KOPT-K1 (cell line): ENCODE data around the gene GALR2.
A peak's percentile ranks its signal among the peaks of the same experiment; 100 is the strongest.

ENCODE experiments used
- H3K27ac ChIP-seq: fragments of 200-600 bp; sonication (generic); 2 replicates; pipeline ENCODE4 v1.5.1; 2016; ENCODE audit warnings: antibody characterized with exemption, mild to moderate bottlenecking, low read depth, low read length; ENCODE audit not compliant: poor library complexity, severe bottlenecking
- H3K36me3 ChIP-seq: fragments of 200-600 bp; sonication (generic); 2 replicates; pipeline ENCODE4 v1.5.1; 2017; ENCODE audit warnings: antibody characterized with exemption, mild to moderate bottlenecking, low read length, moderate library complexity; ENCODE audit not compliant: insufficient read depth
- H3K9me3 ChIP-seq: fragments of 200-600 bp; sonication (generic); 2 replicates; pipeline ENCODE4 v1.5.1; 2017; ENCODE audit warnings: antibody characterized with exemption, low read length, mild to moderate bottlenecking; ENCODE audit not compliant: insufficient read depth, poor library complexity, severe bottlenecking

GALR2 gene

DNA sequence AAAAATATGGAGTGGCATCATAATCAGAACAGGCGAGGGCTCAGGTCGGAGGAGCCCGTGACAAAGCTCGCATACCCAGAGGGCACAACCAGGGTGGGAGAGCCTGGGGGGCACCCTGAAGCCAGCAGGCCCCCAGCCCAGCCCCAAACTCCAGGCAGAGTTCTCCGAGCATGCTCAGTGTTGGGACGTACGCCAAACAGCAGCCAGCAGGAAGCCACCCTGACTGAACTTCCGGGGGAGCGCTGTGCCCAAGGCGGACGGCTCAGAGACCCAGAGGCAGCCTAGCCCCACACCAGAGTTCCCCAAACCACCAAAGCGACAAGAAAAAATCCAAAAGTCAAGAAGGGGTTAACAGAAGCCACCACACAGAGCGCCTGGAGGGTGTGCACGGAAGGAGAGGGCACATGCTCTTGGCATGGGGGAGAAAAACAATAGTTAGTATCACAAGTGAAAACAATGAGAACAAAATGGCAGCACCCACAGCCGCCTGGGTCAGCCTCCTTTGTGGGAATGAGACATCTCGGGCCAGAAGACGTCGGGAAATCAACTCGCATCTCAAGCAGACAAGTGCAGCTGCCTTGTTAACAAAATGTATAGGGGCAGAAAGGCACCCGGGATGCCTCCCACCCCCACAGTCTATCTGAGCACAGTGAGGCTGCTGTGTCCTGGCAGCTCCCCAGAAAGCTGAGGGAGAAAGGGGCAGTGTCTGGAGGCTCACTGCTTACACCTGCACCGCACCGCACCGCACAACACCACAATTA lies 17.1 kb downstream of the GALR2 start:
- H3K27ac ChIP-seq, result peak overlapping the region; percentile 87
- peaks cover 80% of the 10 kb centered on the region for H3K36me3 ChIP-seq
- H3K9me3 ChIP-seq, result no peaks in the 10 kb centered on the region

DNA sequence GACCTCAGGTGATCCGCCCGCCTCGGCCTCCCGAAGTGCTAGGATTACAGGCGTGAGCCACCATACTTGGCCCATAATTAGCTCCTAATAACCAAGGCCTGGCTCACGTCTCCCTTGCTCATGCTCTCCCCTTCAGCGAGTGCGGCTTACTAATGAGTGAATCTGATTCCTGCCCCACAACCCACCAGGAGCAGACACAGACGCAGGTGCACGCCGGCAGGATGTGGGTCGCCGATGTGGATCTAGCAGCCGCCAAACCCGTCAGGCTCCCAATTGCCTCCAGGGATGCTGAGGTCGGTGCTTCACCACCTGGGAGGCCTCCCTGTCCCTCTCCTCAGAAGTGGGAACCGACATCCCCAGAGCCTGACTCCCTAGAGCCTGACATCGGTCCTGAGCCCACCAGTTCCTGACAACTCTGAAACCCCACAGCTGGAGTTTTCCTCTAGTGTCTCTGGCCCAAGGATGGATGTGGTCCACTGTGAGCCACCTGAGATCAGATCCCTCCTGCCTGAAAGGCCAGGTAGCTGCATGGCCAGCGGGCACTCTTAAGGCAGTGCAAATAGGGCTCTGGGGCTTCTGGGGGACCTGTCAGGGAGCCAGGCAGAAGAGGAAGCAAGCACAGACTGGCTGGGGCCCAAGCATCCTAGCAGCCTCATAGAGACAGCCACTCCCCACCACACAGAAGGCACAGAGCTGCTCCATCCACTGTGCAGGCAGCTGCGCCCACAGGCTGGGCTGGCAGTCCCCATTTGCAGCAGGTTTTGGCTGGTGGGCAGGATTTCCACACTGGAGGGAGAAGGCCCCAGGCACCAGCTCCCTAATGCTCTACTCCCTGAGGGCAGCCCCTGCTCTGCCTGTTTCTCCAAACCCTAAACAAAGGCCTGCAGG lies 18.2 kb downstream of the GALR2 start:
- Histone ChIP-seq H3K36me3 (peaks cover 80% of the 10 kb centered on the region), H3K27ac (peak overlapping the region; percentile 87), H3K9me3 (no peaks in the 10 kb centered on the region)

DNA sequence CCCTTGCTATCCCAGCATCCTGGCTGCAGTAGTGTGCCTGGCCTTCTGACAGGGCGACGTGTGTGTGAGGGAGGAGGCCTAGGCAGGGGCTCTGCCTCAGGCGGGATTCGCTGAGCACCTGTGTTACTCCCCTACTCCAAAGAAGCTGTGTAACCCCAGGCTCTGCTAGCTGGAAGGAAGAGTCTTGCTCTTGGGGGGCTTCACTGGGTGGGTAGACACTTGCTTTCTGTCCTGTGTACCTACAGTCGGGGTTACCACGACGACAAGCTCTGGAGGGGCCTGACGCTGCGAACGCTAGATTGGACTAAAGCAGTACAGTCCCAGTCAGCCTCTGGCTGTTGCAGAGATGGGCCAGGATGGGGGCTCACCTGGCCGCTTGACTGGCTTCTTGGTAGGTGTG lies 19.5 kb downstream of the GALR2 start:
- Histone ChIP-seq H3K36me3 (peaks cover 80% of the 10 kb centered on the region), H3K27ac (peak overlapping the region; percentile 87), H3K9me3 (no peaks in the 10 kb centered on the region)

DNA sequence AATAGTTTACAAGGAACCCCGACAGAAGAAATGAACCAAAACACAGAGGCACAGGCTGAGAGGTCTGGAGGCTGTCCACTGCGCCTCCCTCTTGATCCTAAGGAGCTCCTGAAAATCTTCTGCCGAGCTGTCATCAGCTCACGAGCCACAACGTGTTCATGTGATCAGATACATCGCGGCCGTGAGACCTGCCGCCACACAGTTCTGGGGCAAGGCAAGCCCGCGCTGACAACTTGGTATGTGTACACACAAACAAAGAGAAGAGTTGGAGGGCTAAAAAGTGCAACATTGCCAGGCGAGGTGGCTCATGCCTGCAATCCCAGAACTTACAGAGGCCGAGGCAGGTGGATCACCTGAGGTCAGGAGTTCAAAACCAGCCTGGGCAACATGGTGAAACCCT lies 21.4 kb downstream of the GALR2 start:
- Histone ChIP-seq H3K36me3 (peaks cover 79% of the 10 kb centered on the region), H3K9me3 (no peaks in the 10 kb centered on the region), H3K27ac (no peak overlapping the region)

DNA sequence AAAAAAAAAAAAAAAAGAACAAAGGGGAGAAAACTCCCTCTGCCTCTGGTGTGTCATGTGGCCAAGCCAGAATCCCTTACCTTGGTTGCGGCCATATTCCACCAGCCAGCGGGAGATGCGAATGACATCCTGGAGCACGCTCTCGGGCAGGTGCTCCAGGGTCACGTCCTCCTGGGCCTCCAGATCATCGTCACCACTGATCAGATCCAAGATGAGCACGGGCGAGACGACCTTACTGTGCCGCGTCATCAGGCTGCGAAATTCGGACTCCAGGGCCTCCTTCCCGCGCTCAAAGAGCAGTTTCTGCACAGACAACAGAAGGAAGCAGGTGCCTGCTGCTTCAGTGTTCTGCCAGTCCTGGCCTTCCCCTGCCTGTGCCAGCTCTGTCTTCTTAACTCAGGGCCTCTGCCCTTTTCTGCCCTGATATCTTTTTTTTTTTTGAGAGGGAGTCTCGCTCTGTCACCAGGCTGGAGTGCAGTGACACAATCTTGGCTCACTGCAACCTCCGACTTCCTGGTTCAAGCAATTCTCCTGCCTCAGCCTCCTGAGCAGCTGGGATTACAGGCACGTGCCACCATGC lies 23.2 kb downstream of the GALR2 start:
- H3K9me3 ChIP-seq, result no peaks in the 10 kb centered on the region
- H3K36me3 ChIP-seq, result peaks cover 91% of the 10 kb centered on the region
- H3K27ac ChIP-seq, result no peak overlapping the region

DNA sequence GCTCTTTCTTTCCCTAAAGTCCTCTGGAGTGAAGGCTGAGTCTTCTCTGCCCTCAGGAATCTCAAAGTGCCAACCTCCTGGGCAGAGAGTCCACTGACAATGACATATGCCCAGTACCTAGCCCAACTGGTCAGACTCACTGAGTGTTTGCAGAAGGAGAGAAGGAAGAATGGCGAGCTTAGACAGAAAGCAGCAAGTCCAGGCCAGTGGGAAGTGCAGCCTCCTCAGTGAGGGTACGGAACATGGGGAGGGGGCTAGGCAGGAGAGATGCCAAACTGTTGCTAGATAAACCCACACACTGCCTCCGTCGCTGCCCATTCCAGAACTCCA lies 28.3 kb downstream of the GALR2 start:
- Histone ChIP-seq H3K36me3 (peaks cover 43% of the 10 kb centered on the region), H3K27ac (peak overlapping the region; percentile 77), H3K9me3 (no peaks in the 10 kb centered on the region)

DNA sequence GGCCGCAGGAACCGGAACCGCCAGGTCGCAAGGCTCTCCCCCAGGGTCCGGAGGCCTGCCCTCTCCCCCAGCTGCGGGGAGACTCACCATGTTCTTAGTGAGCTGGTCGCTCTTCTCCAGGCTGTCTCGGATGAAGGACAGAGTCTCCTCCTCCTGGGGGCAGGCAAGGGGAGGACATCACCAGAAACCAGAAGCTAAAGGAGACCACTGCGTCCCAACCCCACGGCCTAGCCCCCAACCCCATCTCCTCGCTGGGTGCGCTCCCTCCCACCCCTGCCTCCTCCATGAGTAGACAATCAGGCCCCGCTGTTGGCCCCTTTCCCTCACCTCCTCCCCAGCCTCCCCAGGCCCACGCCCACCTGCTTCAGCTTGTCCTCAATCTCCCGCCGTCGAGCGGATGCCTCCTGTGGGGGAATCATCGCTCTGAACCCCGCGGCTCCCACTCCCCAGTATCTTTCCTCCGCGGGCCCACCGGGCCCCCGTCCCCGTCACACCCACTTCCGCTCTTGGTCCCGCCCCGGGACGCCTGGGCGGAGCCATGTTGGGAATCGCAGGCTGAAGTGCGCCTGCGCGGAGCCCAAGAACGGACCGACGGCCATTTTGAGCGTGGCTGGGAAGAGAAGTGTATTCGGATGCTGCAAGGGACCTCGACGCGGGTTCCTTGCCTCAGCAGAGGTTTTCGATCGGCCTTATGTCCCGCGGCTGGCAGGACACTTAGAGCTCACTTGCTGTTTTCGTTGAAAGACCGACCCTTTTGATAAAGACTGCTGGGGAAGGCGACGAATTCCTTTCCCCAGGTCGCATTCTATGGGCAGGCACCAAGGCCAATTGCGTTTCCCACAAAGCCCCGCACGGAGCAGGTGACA lies 28.9 kb downstream of the GALR2 start, which contains the start of gene EXOC7:
Gene EXOC7, minus strand, starts transcription at position 514 of the 866 bp plus-strand sequence. Its CDS starts 95 bp downstream, at position 419.
- H3K36me3 ChIP-seq, result peaks cover 37% of the 10 kb centered on the region
- H3K9me3 ChIP-seq, result no peaks in the 10 kb centered on the region
- H3K27ac ChIP-seq, result peak within 1 kb of the TSS; percentile 77

DNA sequence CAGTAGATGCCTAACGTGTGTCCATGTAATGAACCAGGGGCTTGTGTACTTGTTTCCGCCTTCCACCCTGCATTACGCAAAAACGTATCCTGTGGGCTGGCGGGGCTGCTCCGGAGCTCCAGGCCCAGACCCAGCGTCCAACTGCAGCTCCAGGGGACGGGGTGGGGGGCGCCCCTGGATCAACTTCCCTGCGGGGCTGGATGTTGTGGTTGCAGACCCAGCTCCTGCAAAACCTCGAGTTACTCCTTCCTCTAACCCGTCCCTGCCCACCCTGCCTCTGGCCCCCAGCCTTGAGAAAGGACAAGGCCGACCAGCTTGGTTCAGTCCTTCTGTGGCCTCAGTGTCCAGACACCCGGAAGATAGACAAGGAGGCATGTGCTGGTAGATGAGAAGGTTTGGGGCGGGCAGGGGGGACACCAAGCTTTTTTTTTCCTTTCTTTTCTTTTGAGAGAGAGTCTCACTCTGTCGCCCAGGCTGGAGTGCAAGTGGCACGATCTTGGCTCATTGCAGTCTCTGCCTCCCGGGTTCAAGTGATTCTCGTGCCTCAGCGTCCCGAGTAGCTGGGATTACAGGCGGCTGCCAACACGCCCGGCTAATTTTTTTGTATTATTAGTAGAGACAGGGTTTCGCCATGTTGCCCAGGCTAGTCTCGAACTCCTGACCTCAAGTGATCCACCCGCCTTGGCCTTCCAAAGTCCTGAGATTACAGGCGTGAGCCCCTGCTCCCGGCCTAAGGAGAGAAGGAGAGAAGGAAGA lies 29.7 kb downstream of the GALR2 start:
- H3K27ac ChIP-seq, result peak overlapping the region; percentile 77
- peaks cover 29% of the 10 kb centered on the region for H3K36me3 ChIP-seq
- H3K9me3 ChIP-seq, result no peaks in the 10 kb centered on the region

DNA sequence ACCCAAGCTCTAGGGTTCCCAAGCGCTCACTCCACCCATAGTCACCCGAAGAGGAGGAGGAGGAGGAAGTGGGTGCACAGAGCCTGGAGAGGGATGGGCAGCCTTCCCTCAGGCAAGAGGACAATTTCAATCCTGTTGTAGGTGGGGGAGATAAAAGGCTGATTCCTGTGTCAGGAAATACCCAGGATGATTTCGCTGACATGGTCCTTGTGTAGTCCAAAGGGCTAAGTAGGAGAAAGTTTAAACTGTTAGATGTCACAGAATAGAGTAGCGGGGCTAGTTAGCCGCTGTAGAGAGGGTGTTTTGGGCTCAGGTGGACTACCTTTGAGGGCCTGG lies 30.3 kb downstream of the GALR2 start:
- peaks cover 24% of the 10 kb centered on the region for H3K36me3 ChIP-seq
- no peak overlapping the region for H3K27ac ChIP-seq
- no peaks in the 10 kb centered on the region for H3K9me3 ChIP-seq

DNA sequence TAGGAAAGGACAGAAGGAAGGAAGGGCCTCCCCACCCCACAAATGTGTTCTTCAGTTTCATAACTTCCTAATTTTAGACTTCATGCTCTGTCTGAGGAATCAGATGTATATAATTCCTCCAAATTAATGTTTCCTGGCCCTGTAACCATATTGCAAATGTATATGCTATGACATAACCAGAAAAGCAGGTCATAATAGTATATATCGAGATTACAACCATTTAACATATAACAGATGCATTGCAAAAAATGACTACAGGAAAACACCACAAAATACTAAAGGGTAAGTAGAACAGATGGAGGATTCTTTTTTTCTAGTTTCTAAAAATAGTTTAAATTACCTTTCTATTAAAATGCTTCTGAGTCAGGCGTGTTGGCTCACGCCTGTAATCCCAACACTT lies 32.1 kb downstream of the GALR2 start:
- Histone ChIP-seq H3K36me3 (peaks cover 6% of the 10 kb centered on the region), H3K27ac (no peak overlapping the region), H3K9me3 (no peaks in the 10 kb centered on the region)

DNA sequence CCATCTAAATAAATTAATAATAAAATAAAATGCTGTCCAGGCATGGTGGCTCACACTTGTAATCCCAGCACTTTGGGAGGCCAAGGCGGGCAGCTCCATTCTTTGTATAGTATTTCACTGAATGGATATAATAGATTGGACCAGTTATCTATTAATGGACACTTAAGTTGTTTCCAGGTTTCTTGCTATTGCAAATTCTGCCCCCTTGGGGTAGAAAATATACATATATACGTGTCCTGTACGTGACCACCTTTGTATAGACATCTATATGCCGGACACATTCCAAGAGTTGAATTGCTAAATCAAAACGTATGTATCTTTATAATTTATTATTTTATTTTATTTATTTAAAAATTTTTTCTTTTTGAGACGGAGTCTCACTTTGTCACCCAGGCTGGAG lies 32.9 kb downstream of the GALR2 start:
- H3K27ac ChIP-seq, result no peak overlapping the region
- H3K9me3 ChIP-seq, result no peaks in the 10 kb centered on the region

DNA sequence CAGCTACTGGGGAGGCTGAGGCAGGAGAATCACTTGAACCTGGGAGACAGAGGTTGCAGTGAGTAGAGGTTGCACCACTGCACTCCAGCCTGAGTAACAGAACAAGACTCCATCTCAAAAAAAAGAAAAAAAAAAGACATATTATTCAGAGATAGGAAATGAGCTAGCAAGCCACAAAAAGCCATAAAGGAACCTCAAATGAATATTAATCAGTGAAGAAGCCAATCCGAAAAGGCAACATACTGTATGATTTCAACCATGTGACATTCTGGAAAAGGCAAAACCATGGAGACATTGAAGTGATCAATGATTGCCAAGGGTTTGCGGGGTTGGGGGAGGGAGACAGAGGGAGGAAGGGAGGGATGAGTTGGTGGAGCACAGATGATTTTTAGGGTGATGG lies 37.4 kb downstream of the GALR2 start:
- no peak overlapping the region for H3K27ac ChIP-seq
- H3K36me3 ChIP-seq, result no peaks in the 10 kb centered on the region
- peaks cover 4% of the 10 kb centered on the region for H3K9me3 ChIP-seq

More for the DNA sequence above, 32.9 kb downstream of the GALR2 start:
- H3K36me3 ChIP-seq, result no peaks in the 10 kb centered on the region

DNA sequence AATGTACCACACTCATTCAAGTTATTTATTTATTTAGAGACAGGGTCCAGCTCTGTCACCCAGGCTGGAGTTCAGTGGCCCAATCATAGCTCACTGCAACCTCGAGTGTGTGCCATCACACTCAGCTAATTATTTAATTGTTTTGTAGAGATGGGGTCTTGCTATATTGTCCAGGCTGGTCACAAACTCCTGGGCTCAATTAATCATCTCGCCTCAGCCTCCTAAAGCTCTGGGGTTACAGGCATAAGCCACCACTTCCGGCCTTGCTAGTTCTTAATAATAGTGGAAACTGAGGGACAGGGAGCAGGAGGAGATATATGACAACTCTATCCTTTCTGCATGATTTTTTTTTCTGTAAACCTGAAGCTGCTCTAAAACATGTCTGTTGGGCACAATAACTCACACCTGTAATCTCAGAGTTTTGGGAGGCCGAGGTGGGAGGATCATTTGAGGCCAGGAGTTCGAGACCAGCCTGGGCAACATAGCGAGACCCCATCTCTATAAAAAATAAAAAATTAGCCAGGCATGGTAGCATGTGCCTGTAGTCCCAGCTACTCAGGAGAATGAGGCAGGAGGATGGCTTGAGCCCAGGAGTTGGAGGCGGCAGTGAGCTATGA lies 40.7 kb downstream of the GALR2 start:
- Histone ChIP-seq H3K9me3 (peaks cover 4% of the 10 kb centered on the region), H3K36me3 (no peaks in the 10 kb centered on the region), H3K27ac (no peak overlapping the region)
